ENCODE measurements around the gene ST13. TPM values are rescaled to one million over a fixed set of nuclear protein-coding genes. Genes with fewer than 3 reads are reported as not detected.

Gene ST13
- total and polyA plus RNA-seq, 4 donors = 82.3 to 112 (median 91.1) TPM

- no peak for TF ChIP-seq EGR1 (IDR thresholded peaks at IDR 0.05; ENCODE audit: low read depth in 2 of 2)
- no peak for TF ChIP-seq RXRA (IDR thresholded peaks at IDR 0.05)
- no peak for TF ChIP-seq HNF4G (IDR thresholded peaks at IDR 0.05)
- TF ChIP-seq MAX (IDR thresholded peaks at IDR 0.05) = no peak
- TF ChIP-seq GABPA (IDR thresholded peaks at IDR 0.05 in 1 of 2, conservative IDR thresholded peaks at IDR 0.05 in 1 of 2) = no peak
- no peak overlapping the region for H3K9ac ChIP-seq (ENCODE audit: low read depth in 1 of 2, low read length in 2 of 2)
- no peaks in the 10 kb centered on the region for H3K36me3 ChIP-seq (ENCODE audit: control insufficient read depth in 4 of 4, insufficient read depth in 3 of 4, low read depth in 1 of 4, low read length in 3 of 4)
- H3K4me3 ChIP-seq (ENCODE audit: low read depth in 1 of 3, low read length in 3 of 3) = no peak overlapping the region
- WGBS = 98% methylated on average over 3 of the region's 3 CpGs
- no peak for DNase-seq (ENCODE audit: low spot score)
- no peaks in the 10 kb centered on the region for H3K9me3 ChIP-seq (ENCODE audit: control insufficient read depth in 4 of 4, low read length in 3 of 4)
- H3K4me1 ChIP-seq (ENCODE audit: control insufficient read depth in 4 of 4, insufficient read depth in 4 of 4, low read length in 3 of 4) = peaks cover 0 to 2% (median 0%) of the 10 kb centered on the region in 4 donors
- no peaks in the 10 kb centered on the region for H3K27me3 ChIP-seq (ENCODE audit: control insufficient read depth in 4 of 4, insufficient read depth in 4 of 4, low read length in 3 of 4)
- H3K27ac ChIP-seq (ENCODE audit: low read depth in 1 of 2, low read length in 2 of 2) = no peak overlapping the region
Observed at GRCh38 chr22:40805699-40806203, 50.7 kb downstream of the ST13 start.

GRCh38 chr22:40805239-40805638 is 51.2 kb downstream of the ST13 start:
- no peak for DNase-seq (ENCODE audit: low spot score)
- WGBS = 94% methylated on average over 4 of the region's 4 CpGs
- Histone ChIP-seq H3K36me3 (ENCODE audit: control insufficient read depth in 4 of 4, insufficient read depth in 3 of 4, low read depth in 1 of 4, low read length in 3 of 4) (no peaks in the 10 kb centered on the region), H3K4me3 (ENCODE audit: low read depth in 1 of 3, low read length in 3 of 3) (no peak overlapping the region), H3K4me1 (ENCODE audit: control insufficient read depth in 4 of 4, insufficient read depth in 4 of 4, low read length in 3 of 4) (peaks cover 0 to 6% (median 1%) of the 10 kb centered on the region in 4 donors), H3K27ac (ENCODE audit: low read depth in 1 of 2, low read length in 2 of 2) (no peak overlapping the region), H3K9ac (ENCODE audit: low read depth in 1 of 2, low read length in 2 of 2) (no peak overlapping the region), H3K27me3 (ENCODE audit: control insufficient read depth in 4 of 4, insufficient read depth in 4 of 4, low read length in 3 of 4) (no peaks in the 10 kb centered on the region), H3K9me3 (ENCODE audit: control insufficient read depth in 4 of 4, low read length in 3 of 4) (no peaks in the 10 kb centered on the region)
- TF ChIP-seq JUND (IDR thresholded peaks at IDR 0.05) = no peak
- no peak for TF ChIP-seq EGR1 (IDR thresholded peaks at IDR 0.05; ENCODE audit: low read depth in 2 of 2)
- no peak for TF ChIP-seq FOXA2 (IDR thresholded peaks at IDR 0.05)

- Histone ChIP-seq H3K4me3 (ENCODE audit: low read depth in 1 of 3, low read length in 3 of 3) (no peak overlapping the region), H3K4me1 (ENCODE audit: control insufficient read depth in 4 of 4, insufficient read depth in 4 of 4, low read length in 3 of 4) (peaks cover 0 to 5% (median 1%) of the 10 kb centered on the region in 4 donors), H3K27ac (ENCODE audit: low read depth in 1 of 2, low read length in 2 of 2) (no peak overlapping the region), H3K27me3 (ENCODE audit: control insufficient read depth in 4 of 4, insufficient read depth in 4 of 4, low read length in 3 of 4) (no peaks in the 10 kb centered on the region), H3K9ac (ENCODE audit: low read depth in 1 of 2, low read length in 2 of 2) (no peak overlapping the region), H3K9me3 (ENCODE audit: control insufficient read depth in 4 of 4, low read length in 3 of 4) (no peaks in the 10 kb centered on the region), H3K36me3 (ENCODE audit: control insufficient read depth in 4 of 4, insufficient read depth in 3 of 4, low read depth in 1 of 4, low read length in 3 of 4) (peaks cover 0 to under 1% (median 0%) of the 10 kb centered on the region in 4 donors)
- TF ChIP-seq YY1 (IDR thresholded peaks at IDR 0.05) (no peak), GABPA (IDR thresholded peaks at IDR 0.05 in 1 of 2, conservative IDR thresholded peaks at IDR 0.05 in 1 of 2) (no peak), ATF3 (IDR thresholded peaks at IDR 0.05) (no peak), CTCF (IDR thresholded peaks at IDR 0.05; ENCODE audit: low read depth, low read length, missing input control) (no peak)
- WGBS = 89% methylated on average over 1 of the region's 1 CpG
- DNase-seq (ENCODE audit: low spot score) = no peak
Observed at GRCh38 chr22:40803321-40803720, 53.1 kb downstream of the ST13 start.

GRCh38 chr22:40799008-40799407 is 57.4 kb downstream of the ST13 start:
- Histone ChIP-seq H3K27ac (ENCODE audit: low read depth in 1 of 2, low read length in 2 of 2) (no peak overlapping the region), H3K36me3 (ENCODE audit: control insufficient read depth in 4 of 4, insufficient read depth in 3 of 4, low read depth in 1 of 4, low read length in 3 of 4) (peaks cover 1 to 6% (median 3%) of the 10 kb centered on the region in 4 donors), H3K9ac (ENCODE audit: low read depth in 1 of 2, low read length in 2 of 2) (no peak overlapping the region), H3K4me3 (ENCODE audit: low read depth in 1 of 3, low read length in 3 of 3) (no peak overlapping the region), H3K4me1 (ENCODE audit: control insufficient read depth in 4 of 4, insufficient read depth in 4 of 4, low read length in 3 of 4) (peaks cover 0 to 5% (median 1%) of the 10 kb centered on the region in 4 donors), H3K27me3 (ENCODE audit: control insufficient read depth in 4 of 4, insufficient read depth in 4 of 4, low read length in 3 of 4) (no peaks in the 10 kb centered on the region), H3K9me3 (ENCODE audit: control insufficient read depth in 4 of 4, low read length in 3 of 4) (no peaks in the 10 kb centered on the region)
- DNase-seq (ENCODE audit: low spot score) = no peak
- 94% methylated on average over 3 of the region's 3 CpGs for WGBS
- TF ChIP-seq CTCF (IDR thresholded peaks at IDR 0.05; ENCODE audit: low read depth, low read length, missing input control) (no peak), FOXA1 (IDR thresholded peaks at IDR 0.05) (no peak), YY1 (IDR thresholded peaks at IDR 0.05) (no peak), TAF1 (conservative IDR thresholded peaks at IDR 0.05) (no peak), MAX (IDR thresholded peaks at IDR 0.05) (no peak), GABPA (IDR thresholded peaks at IDR 0.05 in 1 of 2, conservative IDR thresholded peaks at IDR 0.05 in 1 of 2) (no peak), HNF4A (conservative IDR thresholded peaks at IDR 0.05) (no peak), SP1 (IDR thresholded peaks at IDR 0.05) (no peak), ATF3 (IDR thresholded peaks at IDR 0.05) (no peak), JUND (IDR thresholded peaks at IDR 0.05) (no peak)
